KOPT-K1 (cell line): ENCODE measurements around the gene RFLNA.

Source experiments
- H3K27ac ChIP-seq: fragments of 200-600 bp; sonication (generic); 2 replicates; pipeline ENCODE4 v1.5.1; 2016; ENCODE audit warnings: antibody characterized with exemption, mild to moderate bottlenecking, low read depth, low read length; ENCODE audit not compliant: poor library complexity, severe bottlenecking
- H3K36me3 ChIP-seq: fragments of 200-600 bp; sonication (generic); 2 replicates; pipeline ENCODE4 v1.5.1; 2017; ENCODE audit warnings: antibody characterized with exemption, mild to moderate bottlenecking, low read length, moderate library complexity; ENCODE audit not compliant: insufficient read depth
- H3K9me3 ChIP-seq: fragments of 200-600 bp; sonication (generic); 2 replicates; pipeline ENCODE4 v1.5.1; 2017; ENCODE audit warnings: antibody characterized with exemption, low read length, mild to moderate bottlenecking; ENCODE audit not compliant: insufficient read depth, poor library complexity, severe bottlenecking

Gene RFLNA

DNA sequence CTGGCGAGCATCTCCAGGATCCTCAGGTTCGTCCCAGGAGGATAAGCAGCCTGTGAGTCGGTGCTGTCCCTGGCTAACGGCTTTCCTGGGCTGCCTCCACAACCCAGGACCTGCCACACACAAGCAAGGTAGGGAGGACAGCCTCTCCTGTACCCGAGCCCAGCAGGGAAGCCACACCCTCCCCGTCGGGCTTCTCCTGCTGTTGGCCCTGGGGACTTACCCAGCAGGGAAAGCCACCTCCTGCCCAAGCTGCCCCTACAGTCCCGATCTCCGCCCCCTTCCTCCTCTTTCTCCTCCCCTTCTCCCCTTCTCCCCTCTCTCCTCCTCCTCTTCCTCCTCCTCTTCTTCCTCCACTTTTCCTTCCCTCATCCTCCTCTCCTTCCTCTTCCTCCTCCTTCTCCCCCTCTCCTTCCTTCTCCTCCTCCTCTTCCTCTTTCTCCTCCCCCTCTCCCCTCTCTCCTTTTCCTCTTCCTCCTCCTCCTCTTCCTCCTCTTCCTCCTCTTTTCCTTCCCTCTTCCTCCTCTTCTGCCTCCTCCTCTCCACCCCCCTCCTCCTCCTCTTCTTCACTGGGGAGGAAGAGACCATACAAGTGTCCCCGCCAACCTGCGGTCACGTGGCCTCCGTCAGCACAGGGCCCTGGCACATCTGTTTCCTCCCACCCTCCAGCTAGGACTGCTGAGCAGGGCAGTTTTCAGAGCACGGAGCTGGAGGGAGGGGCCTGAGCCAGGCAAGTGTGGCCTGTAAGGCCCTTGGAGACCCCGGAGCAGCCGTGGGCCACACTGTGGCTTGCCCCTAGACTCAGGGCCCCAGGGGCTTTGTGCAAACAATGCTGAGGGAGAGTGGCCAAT, 17.3 kb upstream of the RFLNA start:
- peak overlapping the region; percentile 40 for H3K27ac ChIP-seq
- H3K36me3 ChIP-seq = no peaks in the 10 kb centered on the region

DNA sequence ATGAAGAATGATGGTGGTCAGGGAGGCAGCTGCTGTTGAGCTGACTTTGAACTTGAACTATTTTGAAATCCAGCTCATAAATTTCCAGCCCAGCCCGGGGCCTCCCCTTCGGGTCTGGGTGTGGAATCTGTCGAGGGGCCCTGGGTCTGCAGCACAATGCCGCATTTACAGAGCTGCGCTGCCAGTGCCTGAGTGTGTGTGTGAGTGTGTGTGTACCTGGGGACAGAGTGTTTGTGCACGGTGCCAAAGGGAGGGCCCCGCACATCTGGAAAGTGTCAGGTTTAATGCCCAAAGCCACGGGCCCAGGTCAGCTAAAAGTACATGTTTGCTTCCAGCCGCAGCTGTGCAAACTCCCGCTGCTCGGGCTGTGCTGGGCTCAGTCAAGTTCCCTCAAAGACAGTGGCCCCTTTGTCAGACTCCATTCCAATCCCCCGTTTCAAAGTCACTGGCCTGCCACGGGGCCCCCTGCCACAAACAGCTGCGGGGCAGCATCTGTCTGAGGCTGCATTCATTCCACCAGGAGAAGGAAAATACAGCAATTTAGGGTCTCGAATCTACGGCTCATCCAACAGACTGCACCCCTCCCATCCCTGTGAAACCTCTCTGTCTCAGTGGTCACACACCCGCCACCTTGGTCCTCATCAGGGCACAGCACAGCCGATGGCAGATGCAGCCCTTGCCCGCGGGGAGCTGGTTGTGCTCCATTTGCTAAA, 16.3 kb upstream of the RFLNA start:
- Histone ChIP-seq H3K36me3 (no peaks in the 10 kb centered on the region), H3K9me3 (no peaks in the 10 kb centered on the region), H3K27ac (peak overlapping the region; percentile 40)

More for the DNA sequence above, 17.3 kb upstream of the RFLNA start:
- no peaks in the 10 kb centered on the region for H3K9me3 ChIP-seq

DNA sequence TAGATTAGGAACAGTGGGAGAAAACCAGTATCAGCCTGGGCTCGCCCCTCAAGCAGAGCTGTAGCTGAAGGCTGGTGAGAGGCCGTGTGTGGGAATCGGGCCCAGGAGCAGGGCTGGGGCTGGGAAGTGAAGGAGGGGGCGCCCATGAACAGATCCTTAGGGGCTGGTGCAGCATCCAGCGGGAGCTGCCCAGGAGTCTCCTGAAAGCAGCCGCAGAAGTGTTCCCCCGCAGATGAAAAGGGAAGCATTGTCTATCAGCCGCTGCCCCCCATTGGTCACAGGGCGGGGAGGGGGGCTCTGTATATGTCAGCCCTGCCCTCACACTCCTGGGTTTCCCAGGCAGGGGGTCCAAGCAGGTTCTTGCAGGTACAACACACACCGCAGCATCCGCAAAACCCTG, 15.6 kb upstream of the RFLNA start:
- Histone ChIP-seq H3K27ac (no peak overlapping the region), H3K9me3 (peaks cover 2% of the 10 kb centered on the region), H3K36me3 (no peaks in the 10 kb centered on the region)

DNA sequence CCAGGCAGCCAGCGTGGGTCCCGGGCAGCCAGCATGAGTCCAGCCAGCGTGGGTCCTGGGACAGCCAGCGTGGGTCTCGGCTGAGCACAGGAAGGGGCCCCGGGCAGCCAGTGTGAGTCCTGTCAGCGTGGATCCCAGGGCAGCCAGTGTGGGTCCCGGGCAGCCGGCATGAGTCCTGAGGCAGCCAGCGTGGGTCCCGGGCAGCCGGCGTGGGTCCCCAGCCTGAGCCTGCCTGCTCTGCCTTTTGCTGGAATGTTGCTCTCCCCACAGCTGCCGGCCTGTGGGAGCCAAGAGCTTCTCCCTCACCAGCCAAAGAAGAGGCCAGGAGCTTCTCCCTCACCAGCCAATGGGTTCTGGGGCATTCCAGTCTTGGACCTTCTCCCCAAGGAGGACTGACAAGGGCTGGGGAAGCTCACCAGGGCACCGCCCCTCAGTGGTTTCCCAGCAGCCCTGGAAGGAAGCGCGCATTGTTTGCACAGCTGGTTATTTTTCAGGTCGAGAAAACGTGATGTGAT, 15.0 kb upstream of the RFLNA start:
- H3K36me3 ChIP-seq = no peaks in the 10 kb centered on the region
- H3K9me3 ChIP-seq = peaks cover 8% of the 10 kb centered on the region
- no peak overlapping the region for H3K27ac ChIP-seq

DNA sequence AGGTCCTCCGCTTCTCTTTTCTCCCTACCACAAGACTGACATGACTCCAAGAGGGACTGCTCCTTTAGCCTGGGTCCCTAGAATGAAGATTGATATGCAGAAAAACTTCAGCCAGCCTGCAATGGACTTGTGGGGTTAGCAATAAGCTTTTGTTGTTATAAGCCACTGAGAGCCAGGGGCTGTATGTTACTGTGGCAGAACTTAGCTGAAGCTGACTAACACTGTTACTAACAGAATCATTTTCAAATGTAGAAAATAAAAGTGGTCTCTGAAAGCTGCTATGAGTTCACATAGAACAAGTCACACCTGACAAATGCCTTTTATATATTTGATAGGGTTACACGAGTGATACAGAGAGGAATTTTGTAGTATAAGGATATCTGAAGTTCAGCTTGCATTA, 13.6 kb upstream of the RFLNA start:
- Histone ChIP-seq H3K27ac (no peak overlapping the region), H3K36me3 (no peaks in the 10 kb centered on the region), H3K9me3 (peaks cover 15% of the 10 kb centered on the region)

DNA sequence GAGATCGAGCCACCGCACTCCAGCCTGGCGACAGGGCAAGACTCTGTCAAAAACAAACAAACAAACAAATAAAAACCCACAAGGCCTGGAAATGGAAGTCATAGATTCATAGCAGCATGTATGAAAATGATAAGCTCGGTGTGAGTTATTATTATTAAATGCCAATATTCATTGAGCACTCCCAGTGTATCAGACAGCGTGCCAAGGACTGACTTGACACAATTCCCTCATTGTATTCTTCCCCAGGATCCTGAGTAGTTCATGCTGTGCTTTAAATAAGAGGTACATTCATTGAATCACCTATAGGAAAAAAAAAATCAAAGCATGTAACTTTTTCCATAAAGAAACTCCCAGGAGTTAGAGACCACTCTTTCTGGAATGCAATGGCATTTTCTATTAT, 12.6 kb upstream of the RFLNA start:
- no peak overlapping the region for H3K27ac ChIP-seq
- peaks cover 15% of the 10 kb centered on the region for H3K9me3 ChIP-seq
- H3K36me3 ChIP-seq = no peaks in the 10 kb centered on the region

DNA sequence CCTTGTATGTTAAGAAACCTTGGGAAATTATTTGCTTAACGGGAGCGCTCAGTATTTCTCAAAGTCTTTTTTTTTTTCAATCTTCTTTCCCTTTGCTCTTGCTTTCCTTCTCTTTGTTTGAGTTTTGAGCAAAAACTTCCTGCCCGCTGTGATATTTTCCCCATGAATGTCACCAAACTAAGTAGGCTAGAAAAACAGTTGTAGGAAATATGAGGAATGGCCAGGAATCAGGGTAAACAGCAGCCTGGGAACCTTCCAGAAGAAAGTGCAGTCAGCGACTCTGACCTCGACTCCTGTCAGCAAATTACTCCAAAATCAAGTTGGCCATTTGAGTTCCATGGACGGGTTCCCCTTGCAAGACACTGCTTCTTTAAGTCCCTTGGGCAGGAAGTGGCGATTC, 11.6 kb upstream of the RFLNA start:
- H3K36me3 ChIP-seq = no peaks in the 10 kb centered on the region
- peaks cover 15% of the 10 kb centered on the region for H3K9me3 ChIP-seq
- H3K27ac ChIP-seq = no peak overlapping the region

DNA sequence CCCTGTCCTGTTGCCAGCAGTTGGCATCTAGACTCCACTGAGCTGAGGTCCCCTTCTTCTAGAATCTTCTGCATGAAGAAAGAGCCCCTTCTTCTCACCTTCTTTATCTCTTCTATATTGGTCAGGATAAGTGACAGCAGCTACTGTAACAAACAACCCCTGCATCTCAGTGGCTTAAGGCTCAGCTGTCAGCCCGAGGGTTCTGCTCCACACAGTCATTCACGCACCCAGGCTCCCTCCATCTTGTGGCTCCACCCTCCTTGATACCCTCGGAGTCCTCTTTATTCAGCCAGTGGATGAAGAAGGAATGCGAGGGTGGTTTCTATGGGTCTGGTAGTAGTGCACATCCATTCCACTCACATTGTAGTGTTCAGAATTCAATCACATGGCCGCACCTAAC, 10.5 kb upstream of the RFLNA start:
- Histone ChIP-seq H3K9me3 (peaks cover 15% of the 10 kb centered on the region), H3K36me3 (no peaks in the 10 kb centered on the region), H3K27ac (no peak overlapping the region)

DNA sequence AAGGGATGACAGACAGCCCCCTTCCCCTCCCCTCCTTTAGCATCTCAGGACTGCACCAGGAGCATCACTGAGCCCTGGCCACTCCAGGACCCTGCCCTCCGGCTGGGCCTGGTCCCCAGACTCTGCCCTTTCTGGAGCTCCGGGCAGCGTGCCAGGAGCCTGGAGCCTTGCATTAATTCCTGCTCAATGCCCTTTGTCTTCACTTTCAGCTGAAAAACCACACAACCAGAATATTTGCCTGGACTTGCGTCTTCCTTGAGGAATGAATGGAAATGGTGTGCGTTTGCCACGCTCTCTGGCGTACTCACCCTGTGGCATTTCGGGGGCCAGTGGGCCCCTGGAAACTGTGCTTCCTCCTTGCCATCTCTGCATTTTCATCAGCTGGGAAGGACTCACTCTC, 8.5 kb upstream of the RFLNA start:
- Histone ChIP-seq H3K9me3 (peaks cover 15% of the 10 kb centered on the region), H3K36me3 (no peaks in the 10 kb centered on the region), H3K27ac (no peak overlapping the region)

DNA sequence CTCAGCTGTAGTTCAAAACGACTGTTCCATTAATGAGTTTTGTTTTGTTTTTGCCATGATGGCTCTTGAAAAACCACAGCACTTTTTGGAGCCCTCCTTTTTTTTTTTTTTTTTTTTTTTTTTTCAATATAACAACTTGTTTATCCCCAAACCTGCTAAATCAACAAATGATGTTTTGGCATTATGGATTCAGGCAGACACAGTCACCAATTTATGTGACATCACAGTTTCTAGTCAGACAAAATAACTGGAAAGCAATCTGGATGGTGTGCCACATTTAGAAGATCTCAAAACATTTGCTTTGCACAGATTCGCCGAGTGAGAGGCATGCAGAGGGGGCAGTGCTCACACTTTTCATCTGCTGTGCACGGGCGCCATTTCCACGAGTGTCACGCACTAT, 7.9 kb upstream of the RFLNA start:
- no peaks in the 10 kb centered on the region for H3K36me3 ChIP-seq
- H3K27ac ChIP-seq = no peak overlapping the region
- H3K9me3 ChIP-seq = peaks cover 15% of the 10 kb centered on the region

DNA sequence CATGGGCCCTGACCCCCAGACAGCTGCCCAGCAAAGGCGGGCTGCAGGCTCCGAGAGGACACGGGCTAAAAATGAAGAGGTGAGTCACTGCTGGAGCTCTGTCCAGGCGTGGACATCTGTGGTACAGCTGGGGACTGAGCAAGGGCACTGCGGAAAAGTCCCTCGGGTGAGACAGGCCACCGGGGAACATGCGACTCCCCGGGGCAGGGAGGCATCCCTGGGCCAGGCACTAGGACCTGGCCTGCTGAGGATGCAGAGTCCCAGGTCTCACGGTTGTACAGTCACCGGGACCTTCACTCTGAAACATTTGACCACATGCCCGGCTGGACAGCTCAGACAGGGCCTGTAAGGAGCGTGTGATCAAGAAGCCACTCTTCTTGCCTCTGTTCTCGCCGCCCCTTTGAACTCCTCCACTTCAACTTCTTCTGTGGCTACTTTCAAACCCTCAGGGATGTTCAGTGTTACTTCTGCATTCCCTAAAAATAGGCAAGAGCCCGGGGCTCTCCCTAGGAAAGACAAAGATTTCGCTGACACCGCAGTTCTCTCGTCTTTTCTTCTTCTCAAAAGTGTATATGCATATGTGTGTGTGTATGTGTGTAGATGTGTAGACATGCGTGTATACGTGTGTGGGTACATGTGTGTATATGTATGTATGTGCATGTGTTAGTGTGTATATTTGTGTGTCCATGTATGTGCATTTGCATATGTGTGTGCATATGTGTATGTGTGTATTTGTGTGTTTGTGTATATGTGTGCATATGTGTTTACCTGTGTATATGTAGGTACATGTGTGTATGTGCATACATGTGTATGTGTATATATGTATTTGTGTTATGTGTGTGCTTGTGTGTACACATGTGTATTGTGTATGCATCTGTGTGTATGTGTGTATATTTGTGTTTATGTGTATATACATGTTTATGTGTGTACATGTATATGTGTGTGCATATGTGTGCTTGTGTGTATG, 5.0 kb upstream of the RFLNA start:
- Histone ChIP-seq H3K9me3 (peaks cover 6% of the 10 kb centered on the region), H3K27ac (no peak overlapping the region)

DNA sequence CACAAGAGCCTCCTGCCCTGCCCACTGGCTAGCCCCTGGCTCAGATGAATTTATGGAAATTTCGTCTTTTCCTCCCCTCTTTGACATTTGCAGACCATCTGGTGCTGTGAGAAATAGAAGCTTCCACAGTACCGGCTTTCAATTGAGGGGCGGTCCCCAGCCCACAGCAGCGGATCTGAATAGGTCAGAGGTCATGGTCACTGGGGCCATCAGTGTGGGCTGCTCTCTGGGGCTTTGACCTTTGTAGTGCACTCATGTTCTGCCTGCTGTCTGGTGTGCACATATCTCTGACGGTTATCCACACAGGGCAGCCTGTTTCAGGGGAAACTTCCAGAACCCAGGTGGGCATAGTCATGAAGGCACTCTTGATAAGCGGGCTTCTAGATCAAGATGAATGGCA, 2.5 kb upstream of the RFLNA start:
- H3K36me3 ChIP-seq = no peaks in the 10 kb centered on the region
- no peak overlapping the region for H3K27ac ChIP-seq
- H3K9me3 ChIP-seq = no peaks in the 10 kb centered on the region

More for the DNA sequence above, 5.0 kb upstream of the RFLNA start:
- no peaks in the 10 kb centered on the region for H3K36me3 ChIP-seq

DNA sequence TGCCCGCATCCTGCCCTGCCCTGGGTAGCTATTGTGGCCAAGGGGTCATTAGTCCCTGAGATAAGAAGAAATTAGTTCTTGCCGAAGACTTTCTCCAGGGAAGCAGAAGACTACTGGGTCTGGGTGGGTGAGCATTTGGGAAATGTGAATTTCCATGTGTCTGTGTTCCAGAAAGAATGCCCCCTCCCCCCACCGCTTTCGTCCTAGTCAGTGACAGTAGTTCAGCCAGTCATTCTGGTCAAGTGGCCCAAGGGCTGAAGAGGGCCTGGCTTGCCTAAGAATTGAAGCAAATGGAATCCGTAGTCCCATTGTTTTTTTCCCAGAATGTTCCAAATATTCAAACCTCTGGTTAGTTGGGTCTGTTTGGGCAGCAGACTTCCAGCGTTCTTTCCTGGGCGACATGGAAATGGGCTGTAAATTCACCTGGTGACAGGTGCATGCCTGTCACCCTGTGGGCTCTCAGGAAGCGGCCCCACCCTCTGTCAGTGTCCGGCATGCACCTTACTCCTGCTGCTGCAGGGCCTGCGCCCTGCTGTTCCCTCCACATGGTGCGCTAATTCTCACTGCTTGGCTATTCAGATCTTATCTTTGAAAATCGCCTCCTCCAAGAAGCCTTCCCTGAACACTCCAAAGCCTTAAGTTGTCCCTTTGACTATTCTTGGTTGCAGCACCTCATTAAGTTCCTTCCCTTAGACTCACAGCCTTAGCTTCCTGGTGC, 1.4 kb upstream of the RFLNA start:
- no peaks in the 10 kb centered on the region for H3K36me3 ChIP-seq
- H3K9me3 ChIP-seq = no peaks in the 10 kb centered on the region
- H3K27ac ChIP-seq = no peak overlapping the region

DNA sequence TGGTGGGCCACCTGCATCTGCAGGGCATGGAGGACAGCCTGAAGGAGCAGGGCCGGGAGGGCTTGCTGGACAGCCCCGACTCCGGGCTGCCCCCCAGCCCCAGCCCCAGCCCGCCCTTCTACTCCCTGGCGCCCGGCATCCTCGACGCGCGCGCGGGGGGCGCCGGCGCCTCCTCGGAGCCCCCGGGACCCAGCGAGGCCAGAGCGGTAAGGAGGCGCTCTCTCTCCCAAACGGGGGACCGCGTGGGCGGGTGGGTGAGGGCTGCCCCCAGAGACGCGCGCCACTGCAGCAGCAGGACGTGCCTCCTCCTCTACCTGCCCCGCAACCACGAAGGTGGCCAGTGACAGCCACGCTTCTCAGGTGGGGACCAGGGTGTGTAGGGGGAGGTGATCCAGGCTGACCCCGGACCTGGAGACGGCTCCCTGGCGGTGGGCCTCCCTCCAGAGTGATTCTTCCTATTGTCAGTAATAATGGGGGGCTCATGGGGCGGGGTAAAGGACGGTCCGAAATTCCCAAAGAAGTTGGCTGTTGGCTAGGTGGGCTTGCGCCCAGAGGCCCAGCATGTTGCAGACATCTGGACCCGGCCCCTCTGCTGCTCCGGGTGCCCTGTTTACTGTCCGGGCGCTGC, 652 bp downstream of the RFLNA start:
- H3K36me3 ChIP-seq = no peaks in the 10 kb centered on the region
- no peaks in the 10 kb centered on the region for H3K9me3 ChIP-seq
- H3K27ac ChIP-seq = no peak overlapping the region
